Regular cardiac myocyte (primary cell): Measurements from ENCODE around the gene KRT13. TPM values are rescaled to one million over a fixed set of nuclear protein-coding genes. Genes with fewer than 3 reads are reported as not detected.

ENCODE experiments used
- total RNA-seq: library from RNA; depleted of rRNA; stranded (reverse); fragments of >200 nt; gene quantifications from 2 replicates; pipeline ENCODE4 v1.2.3, GENCODE V29; 2014

Gene KRT13
- 0.58 TPM in 1 of 2 replicates, not detected in the other for total RNA-seq

GRCh38 chr17:41505007-41505808 is at the start of gene KRT13:
Gene KRT13, minus strand, starts transcription at chr17:41505612. Its CDS starts 62 bp downstream, at chr17:41505550.

GRCh38 chr17:41518789-41519449 is 13.5 kb upstream of the KRT13 start, which contains the start of gene KRT15:
Gene KRT15, minus strand, starts transcription at chr17:41518890. Its CDS starts 63 bp downstream, at chr17:41518827.

GRCh38 chr17:41489531-41489930 is 15.9 kb downstream of the KRT13 start, which contains the start of gene KRT36:
Gene KRT36, minus strand, starts transcription at chr17:41489910. Its CDS starts 46 bp downstream, at chr17:41489864.

GRCh38 chr17:41481036-41481435 is 24.4 kb downstream of the KRT13 start, which contains the start of gene KRT35:
Gene KRT35, minus strand, starts transcription at chr17:41481151. Its CDS starts 54 bp downstream, at chr17:41481097.

GRCh38 chr17:41466988-41467387 is 38.4 kb downstream of the KRT13 start, which contains the start of gene KRT32:
Gene KRT32, minus strand, starts transcription at chr17:41467386. Its CDS starts 61 bp downstream, at chr17:41467325.

Other genes with a start within 250 kb of the KRT13 start
- not detected in 2 replicates for gene KRTAP9-6, start 240.2 kb downstream of the KRT13 start, total RNA-seq
- not detected in 2 replicates for gene KRTAP9-7, start 229.9 kb downstream of the KRT13 start, total RNA-seq
- not detected in 2 replicates for gene KRTAP29-1, start 202.8 kb downstream of the KRT13 start, total RNA-seq
- not detected in 2 replicates for gene KRTAP16-1, start 196.3 kb downstream of the KRT13 start, total RNA-seq
- not detected in 2 replicates for gene KRTAP17-1, start 189.9 kb downstream of the KRT13 start, total RNA-seq
- not detected in 2 replicates for gene KRT33A, start 154.8 kb downstream of the KRT13 start, total RNA-seq
- gene KRT33B, start 135.8 kb downstream of the KRT13 start, total RNA-seq = under 0.01 TPM in 2 replicates
- gene KRT34, start 123.3 kb downstream of the KRT13 start, total RNA-seq = 2.0 and 2.9 TPM in 2 replicates
- not detected in 2 replicates for gene KRT31, start 108.0 kb downstream of the KRT13 start, total RNA-seq
- not detected in 2 replicates for gene KRT37, start 81.0 kb downstream of the KRT13 start, total RNA-seq
- gene KRT38, start 64.6 kb downstream of the KRT13 start, total RNA-seq = not detected in 2 replicates
- not detected in 2 replicates for gene KRT32, start 38.2 kb downstream of the KRT13 start, total RNA-seq
- not detected in 2 replicates for gene KRT35, start 24.5 kb downstream of the KRT13 start, total RNA-seq
- gene KRT36, start 15.7 kb downstream of the KRT13 start, total RNA-seq = not detected in 2 replicates
- gene KRT15, start 13.3 kb upstream of the KRT13 start, total RNA-seq = 0.56 and 3.5 TPM in 2 replicates
- 71.3 and 87.2 TPM in 2 replicates for gene KRT19, start 22.7 kb upstream of the KRT13 start, total RNA-seq
- not detected in 2 replicates for gene KRT9, start 66.4 kb upstream of the KRT13 start, total RNA-seq
- 0.38 and 0.56 TPM in 2 replicates for gene KRT14, start 81.3 kb upstream of the KRT13 start, total RNA-seq
- under 0.01 and 0.28 TPM in 2 replicates for gene KRT16, start 107.2 kb upstream of the KRT13 start, total RNA-seq
- 1.9 and 7.0 TPM in 2 replicates for gene KRT17, start 119.0 kb upstream of the KRT13 start, total RNA-seq
- gene EIF1, start 183.3 kb upstream of the KRT13 start, total RNA-seq = 69.6 and 107 TPM in 2 replicates
- gene GAST, start 206.7 kb upstream of the KRT13 start, total RNA-seq = not detected in 2 replicates
- under 0.01 TPM in 2 replicates for gene HAP1, start 229.0 kb upstream of the KRT13 start, total RNA-seq